Chondrocyte (in vitro differentiated cells): ENCODE measurements around the gene SMARCC2. TPM values are rescaled to one million over a fixed set of nuclear protein-coding genes. Genes with fewer than 3 reads are reported as not detected.
"Not testable (repeated sequence)": the region's sequence is repeated elsewhere in the genome, so short reads cannot be mapped to it uniquely, and the experiment has no call there.

Source experiments
- DNase-seq: peaks from one replicate; pipeline ENCODE4 v3.0.0; 2021; ENCODE audit warnings: mixed read lengths, low spot score
- H3K27ac Mint-ChIP-seq: one replicate; pipeline ENCODE4 v1.8.0; 2021; ENCODE audit warnings: mild to moderate bottlenecking, moderate library complexity, mixed read lengths; ENCODE audit not compliant: unreplicated experiment
- H3K27me3 Mint-ChIP-seq: 2 replicates; pipeline ENCODE4 v1.8.0; 2021; ENCODE audit warnings: low read depth, mixed read lengths
- H3K36me3 Mint-ChIP-seq: 2 replicates; pipeline ENCODE4 v1.8.0; 2021; ENCODE audit warnings: low read depth, mixed read lengths
- H3K4me1 Mint-ChIP-seq: 2 replicates; pipeline ENCODE4 v1.8.0; 2021; ENCODE audit warnings: low read depth, mild to moderate bottlenecking, mixed read lengths
- H3K4me3 Mint-ChIP-seq: one replicate; pipeline ENCODE4 v1.8.0; 2021; ENCODE audit warnings: mild to moderate bottlenecking, moderate library complexity, mixed read lengths; ENCODE audit not compliant: unreplicated experiment
- H3K9me3 Mint-ChIP-seq: 2 replicates; pipeline ENCODE4 v1.8.0; 2021; ENCODE audit warnings: low read depth, mixed read lengths
- CTCF ChIP-seq: fragments of 200-600 bp; sonication (generic); IDR thresholded peaks from 2 replicates; pipeline ENCODE4 v1.5.0; 2021; ENCODE audit warnings: antibody characterized with exemption, mild to moderate bottlenecking, moderate library complexity
- total RNA-seq: library from RNA; stranded (reverse); gene quantifications from 3 replicates; pipeline ENCODE4 v1.2.1, GENCODE V29; 2021

Gene SMARCC2
- total RNA-seq, 1 donor from 2014 or later, result 57.4 TPM

- H3K4me1 Mint-ChIP-seq, result peaks cover 33% of the 10 kb centered on the region
- no peaks in the 10 kb centered on the region for H3K9me3 Mint-ChIP-seq
- no peak for DNase-seq
- H3K4me3 Mint-ChIP-seq, result peak overlapping the region; percentile 89
- peak overlapping the region; percentile 100 for H3K27ac Mint-ChIP-seq
- no peaks in the 10 kb centered on the region for H3K27me3 Mint-ChIP-seq
- TF ChIP-seq CTCF, result no peak
- peaks cover 9% of the 10 kb centered on the region for H3K36me3 Mint-ChIP-seq
Measured at GRCh38 chr12:56118688-56119357, 70.5 kb downstream of the SMARCC2 start.

GRCh38 chr12:56117778-56118687 lies 71.2 kb downstream of the SMARCC2 start, which contains the start of gene ZC3H10:
Gene ZC3H10 (plus strand): TSS chr12:56118266. CDS start chr12:56120563, 2,297 bp downstream.
- Mint-ChIP-seq H3K9me3 (no peaks in the 10 kb centered on the region), H3K36me3 (peaks cover 14% of the 10 kb centered on the region), H3K4me1 (peaks cover 33% of the 10 kb centered on the region), H3K27ac (peak within 1 kb of the TSS; percentile 100), H3K27me3 (no peaks in the 10 kb centered on the region), H3K4me3 (peak within 1 kb of the TSS; percentile 89)
- DNase-seq, result peak; percentile 99
- peak; percentile 78 for TF ChIP-seq CTCF

GRCh38 chr12:56117082-56117706 lies 72.1 kb downstream of the SMARCC2 start:
- peaks cover 33% of the 10 kb centered on the region for H3K4me1 Mint-ChIP-seq
- not testable (repeated sequence) for H3K27me3 Mint-ChIP-seq, DNase-seq, H3K9me3 Mint-ChIP-seq
- peak overlapping the region; percentile 100 for H3K27ac Mint-ChIP-seq
- H3K4me3 Mint-ChIP-seq, result peak overlapping the region; percentile 89
- H3K36me3 Mint-ChIP-seq, result peaks cover 20% of the 10 kb centered on the region

- Mint-ChIP-seq H3K4me3 (peak within 1 kb of the TSS; percentile 89), H3K27ac (peak within 1 kb of the TSS; percentile 100), H3K4me1 (peaks cover 33% of the 10 kb centered on the region), H3K9me3 (no peaks in the 10 kb centered on the region), H3K27me3 (no peaks in the 10 kb centered on the region), H3K36me3 (peaks cover 22% of the 10 kb centered on the region)
- no peak for TF ChIP-seq CTCF
- DNase-seq, result no peak
Measured at GRCh38 chr12:56116267-56117081, 72.8 kb downstream of the SMARCC2 start, which contains the start of gene RPL41. Gene RPL41 (plus strand): TSS chr12:56116633.

- no peak for DNase-seq
- peaks cover 33% of the 10 kb centered on the region for H3K4me1 Mint-ChIP-seq
- peaks cover 28% of the 10 kb centered on the region for H3K36me3 Mint-ChIP-seq
- no peaks in the 10 kb centered on the region for H3K9me3 Mint-ChIP-seq
- no peaks in the 10 kb centered on the region for H3K27me3 Mint-ChIP-seq
- no peak for TF ChIP-seq CTCF
- H3K27ac Mint-ChIP-seq, result peak overlapping the region; percentile 100
- H3K4me3 Mint-ChIP-seq, result peak overlapping the region; percentile 89
Measured at GRCh38 chr12:56115329-56115728, 74.0 kb downstream of the SMARCC2 start.
